Left lung (tissue), 10 donors: Measurements from ENCODE around the gene RPL3. TPM values are rescaled to one million over a fixed set of nuclear protein-coding genes. Genes with fewer than 3 reads are reported as not detected.
"Not testable (repeated sequence)": the region's sequence is repeated elsewhere in the genome, so short reads cannot be mapped to it uniquely, and the experiment has no call there.

Source experiments
- ATAC-seq: fragments of 200-7000 bp; cut with Tn5 transposase; one replicate; pipeline ENCODE4 v1.9.1; 2020; ENCODE audit warnings: moderate library complexity
- DNase-seq, 4 donors: peaks; one replicate each; pipeline ENCODE4 v3.0.0-alpha.2; 2013 to 2020
- H3K27ac ChIP-seq, 2 donors: fragments of 200-600 bp; sonication (generic) in 1 of 2; one replicate each; pipeline versions ENCODE4 v1.5.0 to v1.8.0; 2020 to 2021
- H3K27me3 ChIP-seq, 2 donors: fragments of 200-600 bp; sonication (generic) in 1 of 2; one replicate each; pipeline versions ENCODE4 v1.5.0 to v1.8.0; 2020 to 2021
- H3K36me3 ChIP-seq, 2 donors: fragments of 200-600 bp; sonication (generic) in 1 of 2; one replicate each; pipeline versions ENCODE4 v1.5.0 to v1.8.0; 2020 to 2021
- H3K4me1 ChIP-seq, 2 donors: fragments of 200-600 bp; one replicate each; pipeline ENCODE4 v1.8.0; 2021
- H3K4me3 ChIP-seq, 2 donors: fragments of 200-600 bp; sonication (generic) in 1 of 2; one replicate each; pipeline versions ENCODE4 v1.5.0 to v1.8.0; 2020 to 2021; ENCODE audit warnings: mild to moderate bottlenecking in 1 of 2
- H3K9me3 ChIP-seq, 2 donors: fragments of 200-600 bp; sonication (generic) in 1 of 2; one replicate each; pipeline versions ENCODE4 v1.5.0 to v1.8.0; 2020 to 2021
- intact Hi-C, 2 donors: fragments of 100-400 bp; cut with DNase I; formaldehyde crosslinking; loops; one replicate each; pipeline versions ENCODE4 v1.11.2 to v1.14.2; 2022
- polyA plus RNA-seq, 6 donors: library from polyadenylated mRNA; unstranded; fragments of 120-200 nt; gene quantifications; one replicate each; pipeline ENCODE4 v1.2.1, GENCODE V29; 2013; ENCODE audit not compliant: insufficient read length in 6 of 6
- total RNA-seq, 2 donors: library from RNA; stranded (reverse); fragmentation: NEBNext Ultra II Directional; extraction: Animal tissue kit (Norgen Biotek cat#: 25700); gene quantifications; one replicate each; pipeline ENCODE4 v1.2.1, GENCODE V29; 2021
- TF ChIP-seq, protein P1 (sequence below), 2 donors: fragments of 200-600 bp; sonication (generic) in 1 of 2; IDR thresholded peaks; one replicate each; pipeline versions ENCODE4 v1.5.0 to v1.8.0; 2021; ENCODE audit warnings: antibody characterized with exemption in 2 of 2
- donor health status: DM: no; HTN: yes; CAD: no.
- donor health status: DM: no; HTN: no; CAD: no.

RPL3 gene
- total and polyA plus RNA-seq, 8 donors = 1,506 to 3,842 (median 3,632) TPM

DNA sequence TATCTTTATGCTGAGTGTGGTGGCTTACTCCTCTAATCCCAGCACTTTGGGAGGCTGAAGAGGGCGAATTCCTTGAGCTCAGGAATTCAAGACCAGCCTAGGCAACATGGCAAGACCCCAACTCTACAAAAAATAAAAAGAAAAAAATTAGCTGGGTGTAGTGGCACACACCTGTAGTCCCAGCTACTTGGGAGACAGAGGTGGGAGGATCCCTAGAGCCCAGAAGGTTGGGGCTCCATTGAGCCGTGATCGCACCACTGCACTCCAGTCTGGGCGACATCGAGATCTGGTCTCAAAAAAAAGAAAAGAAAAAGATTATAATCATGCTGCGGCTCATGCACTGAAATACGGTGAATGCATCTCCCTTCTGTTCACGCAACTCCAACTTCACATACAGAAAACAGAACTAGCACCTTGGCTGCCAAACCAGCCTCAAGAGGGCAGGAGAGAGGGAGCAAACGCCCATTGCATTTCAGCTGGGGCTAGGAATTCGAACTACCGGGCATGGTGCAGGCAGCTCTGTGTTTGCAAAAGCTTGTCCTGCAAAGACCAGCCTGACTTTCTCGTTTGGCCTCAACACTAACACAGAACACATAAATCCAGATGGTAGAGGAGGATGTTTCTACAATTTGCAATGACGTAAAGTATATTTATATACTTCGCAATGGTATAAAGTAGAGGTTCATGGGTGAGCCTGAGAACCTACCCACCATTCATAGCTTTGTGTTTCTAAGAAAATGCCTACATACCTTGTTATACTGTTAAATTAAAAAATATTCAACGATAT, 24.0 kb upstream of the RPL3 start:
- no peaks in the 10 kb centered on the region for H3K9me3 ChIP-seq
- H3K36me3 ChIP-seq = no peaks in the 10 kb centered on the region
- H3K4me3 ChIP-seq = no peak overlapping the region
- DNase-seq (peak in 1 of 4 donors; percentile 75), ATAC-seq (peak; percentile 93)
- TF ChIP-seq, protein P1, sequence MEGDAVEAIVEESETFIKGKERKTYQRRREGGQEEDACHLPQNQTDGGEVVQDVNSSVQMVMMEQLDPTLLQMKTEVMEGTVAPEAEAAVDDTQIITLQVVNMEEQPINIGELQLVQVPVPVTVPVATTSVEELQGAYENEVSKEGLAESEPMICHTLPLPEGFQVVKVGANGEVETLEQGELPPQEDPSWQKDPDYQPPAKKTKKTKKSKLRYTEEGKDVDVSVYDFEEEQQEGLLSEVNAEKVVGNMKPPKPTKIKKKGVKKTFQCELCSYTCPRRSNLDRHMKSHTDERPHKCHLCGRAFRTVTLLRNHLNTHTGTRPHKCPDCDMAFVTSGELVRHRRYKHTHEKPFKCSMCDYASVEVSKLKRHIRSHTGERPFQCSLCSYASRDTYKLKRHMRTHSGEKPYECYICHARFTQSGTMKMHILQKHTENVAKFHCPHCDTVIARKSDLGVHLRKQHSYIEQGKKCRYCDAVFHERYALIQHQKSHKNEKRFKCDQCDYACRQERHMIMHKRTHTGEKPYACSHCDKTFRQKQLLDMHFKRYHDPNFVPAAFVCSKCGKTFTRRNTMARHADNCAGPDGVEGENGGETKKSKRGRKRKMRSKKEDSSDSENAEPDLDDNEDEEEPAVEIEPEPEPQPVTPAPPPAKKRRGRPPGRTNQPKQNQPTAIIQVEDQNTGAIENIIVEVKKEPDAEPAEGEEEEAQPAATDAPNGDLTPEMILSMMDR (IDR thresholded peaks at IDR 0.05) = peak; percentile 54 to 59
- peaks cover 0 to 4% of the 10 kb centered on the region in 2 donors for H3K27me3 ChIP-seq
- peaks cover 0 to 3% of the 10 kb centered on the region in 2 donors for H3K4me1 ChIP-seq
- intact Hi-C loops = no loop called here
- no peak overlapping the region for H3K27ac ChIP-seq

DNA sequence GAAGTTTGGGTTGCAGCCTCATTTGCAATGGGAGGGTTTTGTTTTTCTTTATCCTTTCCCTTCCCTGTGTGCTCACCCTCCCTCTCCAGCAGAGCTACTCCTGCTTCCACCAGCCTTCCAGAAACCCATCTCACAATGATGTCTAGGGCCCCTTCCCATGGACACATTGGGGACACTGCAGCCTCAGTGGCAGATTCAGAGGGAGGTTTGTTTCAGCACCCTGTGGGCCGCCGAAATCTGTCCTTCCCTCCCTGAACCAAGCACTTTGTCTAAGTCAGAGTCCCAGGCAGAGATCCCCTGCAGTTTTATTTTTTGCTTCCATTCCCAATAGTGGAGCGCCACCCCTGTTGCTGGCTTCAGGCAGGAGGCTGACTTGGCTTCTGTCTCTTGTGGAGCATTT, 21.8 kb upstream of the RPL3 start:
- H3K4me1 ChIP-seq = peaks cover 0 to 3% of the 10 kb centered on the region in 2 donors
- no peaks in the 10 kb centered on the region for H3K9me3 ChIP-seq
- TF ChIP-seq, protein P1 (IDR thresholded peaks at IDR 0.05) = no peak
- intact Hi-C loops = no loop called here
- ATAC-seq = no peak
- DNase-seq = no peak
- H3K27ac ChIP-seq = no peak overlapping the region
- H3K27me3 ChIP-seq = peaks cover 0 to 4% of the 10 kb centered on the region in 2 donors
- no peak overlapping the region for H3K4me3 ChIP-seq
- no peaks in the 10 kb centered on the region for H3K36me3 ChIP-seq

DNA sequence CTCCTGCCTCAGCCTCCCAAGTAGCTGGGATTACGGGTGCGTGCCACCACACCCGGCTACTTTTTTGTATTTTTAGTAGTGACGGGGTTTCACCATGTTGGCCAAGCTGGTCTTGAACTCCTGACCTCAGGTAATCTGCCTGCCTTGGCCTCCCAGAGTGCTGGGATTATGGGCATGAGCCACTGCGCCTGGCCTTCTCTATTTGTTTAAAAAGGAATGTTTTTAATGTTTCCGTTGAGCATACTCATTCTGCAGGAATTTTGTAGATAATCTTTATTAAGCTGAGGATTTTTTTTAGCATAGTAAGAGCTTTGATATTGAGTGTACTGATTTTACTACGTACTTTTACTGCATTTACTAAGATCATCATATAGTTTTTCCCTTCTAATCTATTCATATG, 20.4 kb upstream of the RPL3 start:
- ATAC-seq, H3K27ac ChIP-seq, H3K27me3 ChIP-seq, intact Hi-C loops, H3K4me3 ChIP-seq, DNase-seq, H3K36me3 ChIP-seq, H3K4me1 ChIP-seq, H3K9me3 ChIP-seq: not testable (repeated sequence)

DNA sequence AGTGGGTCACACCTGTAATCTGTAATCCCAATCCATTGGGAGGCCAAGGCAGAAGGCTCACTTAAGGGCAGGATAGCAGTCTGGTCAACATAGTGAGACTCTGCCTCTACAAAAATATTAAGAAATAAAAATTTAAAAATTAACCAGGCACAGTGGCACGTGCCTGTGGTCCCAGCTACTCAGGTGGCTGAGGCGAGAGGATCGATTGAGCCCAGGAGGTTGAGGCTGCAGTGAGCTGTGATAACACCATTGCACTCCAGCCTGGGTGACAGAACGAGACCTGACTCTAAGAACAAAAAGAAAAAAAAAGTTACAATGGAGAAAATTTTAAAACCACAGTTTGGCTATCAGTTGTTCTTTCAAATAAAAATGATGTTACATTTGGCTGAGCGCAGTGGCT, 17.0 kb upstream of the RPL3 start:
- intact Hi-C loops = no loop called here
- H3K9me3 ChIP-seq = no peaks in the 10 kb centered on the region
- no peaks in the 10 kb centered on the region for H3K36me3 ChIP-seq
- no peak for DNase-seq
- H3K27me3 ChIP-seq = no peaks in the 10 kb centered on the region
- no peak overlapping the region for H3K4me3 ChIP-seq
- TF ChIP-seq, protein P1 (IDR thresholded peaks at IDR 0.05) = no peak
- peaks cover 0 to 4% of the 10 kb centered on the region in 2 donors for H3K4me1 ChIP-seq
- no peak overlapping the region for H3K27ac ChIP-seq
- ATAC-seq = no peak

DNA sequence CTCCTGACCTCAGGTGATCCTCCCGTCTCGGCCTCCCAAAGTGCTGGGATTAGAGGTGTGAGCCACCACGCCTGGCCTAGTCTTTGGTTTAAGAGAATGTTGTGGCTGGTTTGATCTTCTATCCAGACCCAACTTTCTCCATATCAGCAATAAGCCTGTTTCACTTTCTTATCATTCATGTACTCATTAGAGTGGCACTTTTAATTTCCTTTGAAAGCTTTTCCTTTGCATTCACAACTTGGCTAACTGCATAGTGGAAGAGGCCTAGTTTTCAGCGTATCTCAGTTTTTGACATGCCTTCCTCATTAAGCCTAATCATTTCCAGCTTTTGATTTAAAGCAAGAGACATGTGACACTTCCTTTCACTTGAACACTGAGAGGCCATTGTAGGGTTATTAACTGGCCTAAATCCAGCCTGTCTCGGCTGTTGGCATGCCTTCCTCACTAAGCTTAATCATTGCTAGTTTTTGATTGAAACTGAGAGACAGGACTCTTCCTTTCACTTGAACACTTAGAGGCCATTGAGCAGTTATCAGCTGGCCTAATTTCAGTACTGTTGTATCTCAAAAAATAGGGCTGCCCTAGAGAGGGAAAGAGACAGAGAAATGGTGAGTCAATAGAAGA, 13.1 kb upstream of the RPL3 start:
- ATAC-seq (peak; percentile 62), DNase-seq (peak in 1 of 4 donors; percentile 52)
- intact Hi-C loops = no loop called here
- Histone ChIP-seq H3K27ac (no peak overlapping the region), H3K27me3 (no peaks in the 10 kb centered on the region), H3K9me3 (no peaks in the 10 kb centered on the region), H3K36me3 (no peaks in the 10 kb centered on the region), H3K4me3 (no peak overlapping the region), H3K4me1 (peaks cover 0 to 9% of the 10 kb centered on the region in 2 donors)
- TF ChIP-seq, protein P1 (IDR thresholded peaks at IDR 0.05) = no peak

DNA sequence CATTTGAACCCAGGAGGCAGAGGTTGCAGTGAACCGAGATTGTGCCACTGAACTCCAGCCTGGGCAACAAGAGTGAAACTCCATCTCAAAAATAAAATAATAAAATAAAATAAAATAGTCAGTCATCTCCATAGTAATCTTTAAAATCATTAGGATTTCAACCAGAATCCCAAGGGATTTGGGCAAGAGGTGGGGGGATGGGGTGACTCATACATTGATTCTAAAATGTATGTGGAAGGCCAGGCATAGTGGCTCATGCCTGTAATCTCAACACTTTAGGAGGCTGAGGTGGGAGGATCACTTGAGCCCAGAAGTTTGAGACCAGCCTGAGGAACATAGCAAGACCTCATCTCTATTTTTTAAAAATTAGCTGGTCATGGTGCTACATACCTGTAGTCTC, 11.1 kb upstream of the RPL3 start:
- DNase-seq, H3K36me3 ChIP-seq, H3K27ac ChIP-seq, intact Hi-C loops, H3K27me3 ChIP-seq, H3K4me3 ChIP-seq, ATAC-seq, H3K9me3 ChIP-seq, H3K4me1 ChIP-seq: not testable (repeated sequence)
